Measurements from ENCODE around the gene DPCD. TPM values are rescaled to one million over a fixed set of nuclear protein-coding genes. Genes with fewer than 3 reads are reported as not detected.
A peak's percentile ranks its signal among the peaks of the same experiment; 100 is the strongest.

Gene DPCD
- 10 to 100 TPM; 23.9 to 66.1 TPM for total RNA-seq

DNA sequence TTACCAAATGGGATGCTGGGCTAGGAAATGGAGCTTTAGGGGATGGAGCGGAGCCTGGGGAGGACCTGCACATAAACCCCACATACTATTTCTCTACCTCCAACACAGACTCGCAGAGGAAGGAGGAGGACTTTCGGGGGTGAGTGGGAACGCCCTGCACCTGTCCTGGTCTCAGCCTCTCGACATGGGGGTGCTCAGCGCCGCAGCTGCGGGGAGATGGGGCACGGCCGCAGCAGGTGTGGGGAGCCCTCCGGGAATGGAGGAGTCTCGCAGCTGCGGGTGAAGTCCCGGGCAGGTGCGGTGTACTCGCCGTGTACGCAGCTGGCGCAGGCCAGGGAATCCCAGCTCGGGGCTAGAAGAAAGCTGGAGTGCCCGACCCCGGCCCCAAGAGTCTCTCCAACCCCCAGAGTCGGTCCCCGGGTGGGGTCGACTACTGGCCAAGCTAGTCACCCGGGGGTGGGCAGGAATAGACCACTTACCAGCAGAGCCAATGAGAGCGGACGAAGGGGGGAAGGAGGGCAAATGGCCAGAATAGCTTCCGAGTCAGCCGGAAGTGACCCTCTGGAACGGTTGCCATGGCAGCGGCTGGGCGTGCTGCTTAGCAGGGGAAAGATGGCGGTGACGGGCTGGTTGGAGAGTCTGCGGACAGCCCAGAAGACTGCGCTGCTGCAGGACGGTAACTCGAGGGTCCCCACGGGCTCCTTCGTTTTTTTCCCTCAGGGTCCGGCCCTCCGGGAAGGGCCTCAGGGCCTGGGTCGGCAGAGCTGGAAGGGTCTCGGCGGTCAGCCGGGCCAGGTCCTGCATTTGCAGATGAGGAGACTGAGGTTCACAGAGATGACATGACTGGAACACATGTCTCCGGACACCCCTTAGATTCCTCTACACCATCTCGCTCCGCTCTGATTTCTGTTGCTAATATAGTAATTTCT is at the start of gene DPCD, which contains the start of gene POLL:
TSS of gene DPCD (plus strand) at position 597 of the 929 bp plus-strand sequence. CDS start at position 613, 16 bp downstream.
TSS of gene POLL (minus strand) at position 533 of the 929 bp plus-strand sequence. CDS start 897 bp downstream, outside the sequence.
- Histone ChIP-seq H3K27me3 (replicated peaks; ENCODE audit: insufficient read depth) (no peaks in the 10 kb centered on the region), H3K27ac (peak within 1 kb of the TSS; percentile 32 to 33), H3K36me3 (no peaks in the 10 kb centered on the region), H3K9me3 (no peaks in the 10 kb centered on the region), H3K4me3 (peak within 1 kb of the TSS; percentile 75 to 84), H3K4me1 (replicated peaks) (peaks cover 8% of the 10 kb centered on the region)
- TF ChIP-seq POLR2AphosphoS5 (IDR thresholded peaks at IDR 0.05) (peak; percentile 90), POLR2A (IDR thresholded peaks at IDR 0.05) (no peak)
- under 1% methylated on average over 48 of the region's 50 CpGs for WGBS
- peak; percentile 94 for DNase-seq (ENCODE audit: low spot score)
- intact Hi-C loops (cut with DNase I), result no loop called here

DNA sequence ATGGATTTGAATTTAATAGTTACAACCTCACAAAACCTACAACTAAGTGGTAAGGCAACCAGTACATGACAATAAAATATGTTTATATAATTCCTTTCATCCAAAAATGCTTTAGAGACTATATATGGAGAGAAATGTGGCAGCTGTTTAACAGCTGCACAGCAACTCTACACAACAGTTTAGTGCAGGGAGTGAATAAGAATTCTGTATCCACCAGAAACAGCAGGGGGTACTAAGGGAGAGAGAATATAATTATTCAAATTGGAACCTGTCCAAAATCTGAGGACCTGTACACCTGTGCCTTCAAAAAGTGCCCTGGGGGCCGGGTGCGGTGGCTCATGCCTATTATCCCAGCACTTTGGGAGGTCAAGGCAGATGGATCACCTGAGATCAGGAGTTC is 49.7 kb upstream of the DPCD start:
- no peak for TF ChIP-seq POLR2AphosphoS5 (IDR thresholded peaks at IDR 0.05)
- no peak for TF ChIP-seq POLR2A (IDR thresholded peaks at IDR 0.05)
- TF ChIP-seq, protein P1, sequence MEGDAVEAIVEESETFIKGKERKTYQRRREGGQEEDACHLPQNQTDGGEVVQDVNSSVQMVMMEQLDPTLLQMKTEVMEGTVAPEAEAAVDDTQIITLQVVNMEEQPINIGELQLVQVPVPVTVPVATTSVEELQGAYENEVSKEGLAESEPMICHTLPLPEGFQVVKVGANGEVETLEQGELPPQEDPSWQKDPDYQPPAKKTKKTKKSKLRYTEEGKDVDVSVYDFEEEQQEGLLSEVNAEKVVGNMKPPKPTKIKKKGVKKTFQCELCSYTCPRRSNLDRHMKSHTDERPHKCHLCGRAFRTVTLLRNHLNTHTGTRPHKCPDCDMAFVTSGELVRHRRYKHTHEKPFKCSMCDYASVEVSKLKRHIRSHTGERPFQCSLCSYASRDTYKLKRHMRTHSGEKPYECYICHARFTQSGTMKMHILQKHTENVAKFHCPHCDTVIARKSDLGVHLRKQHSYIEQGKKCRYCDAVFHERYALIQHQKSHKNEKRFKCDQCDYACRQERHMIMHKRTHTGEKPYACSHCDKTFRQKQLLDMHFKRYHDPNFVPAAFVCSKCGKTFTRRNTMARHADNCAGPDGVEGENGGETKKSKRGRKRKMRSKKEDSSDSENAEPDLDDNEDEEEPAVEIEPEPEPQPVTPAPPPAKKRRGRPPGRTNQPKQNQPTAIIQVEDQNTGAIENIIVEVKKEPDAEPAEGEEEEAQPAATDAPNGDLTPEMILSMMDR (IDR thresholded peaks at IDR 0.05), result no peak
- Histone ChIP-seq H3K27ac (no peak overlapping the region), H3K27me3 (replicated peaks; ENCODE audit: insufficient read depth) (no peaks in the 10 kb centered on the region), H3K36me3 (no peaks in the 10 kb centered on the region), H3K4me3 (no peak overlapping the region), H3K4me1 (replicated peaks) (no peaks in the 10 kb centered on the region), H3K9me3 (no peaks in the 10 kb centered on the region)
- DNase-seq (ENCODE audit: low spot score), result no peak
- intact Hi-C loops (cut with DNase I), result no loop called here
- 95% methylated on average over 2 of the region's 2 CpGs for WGBS

DNA sequence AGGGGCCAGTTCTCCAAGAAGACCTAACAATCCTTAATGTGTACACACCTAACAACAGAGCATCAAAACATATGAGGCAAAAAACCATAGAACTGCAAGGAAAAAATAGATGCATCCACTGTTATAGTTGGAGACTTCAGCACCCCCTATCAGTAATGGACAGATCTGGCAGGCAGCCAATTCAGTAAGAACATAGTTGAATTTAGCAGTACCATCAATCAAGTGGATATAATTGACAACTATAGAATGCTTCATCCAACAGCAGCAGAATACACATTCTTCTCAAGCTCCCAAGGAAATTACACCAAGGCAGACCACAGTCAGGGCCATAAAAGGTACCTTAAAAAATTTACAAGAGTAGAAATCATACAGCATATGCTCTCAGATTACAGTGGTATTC is 42.2 kb upstream of the DPCD start:
- no peaks in the 10 kb centered on the region for H3K27me3 ChIP-seq (replicated peaks; ENCODE audit: insufficient read depth)

DNA sequence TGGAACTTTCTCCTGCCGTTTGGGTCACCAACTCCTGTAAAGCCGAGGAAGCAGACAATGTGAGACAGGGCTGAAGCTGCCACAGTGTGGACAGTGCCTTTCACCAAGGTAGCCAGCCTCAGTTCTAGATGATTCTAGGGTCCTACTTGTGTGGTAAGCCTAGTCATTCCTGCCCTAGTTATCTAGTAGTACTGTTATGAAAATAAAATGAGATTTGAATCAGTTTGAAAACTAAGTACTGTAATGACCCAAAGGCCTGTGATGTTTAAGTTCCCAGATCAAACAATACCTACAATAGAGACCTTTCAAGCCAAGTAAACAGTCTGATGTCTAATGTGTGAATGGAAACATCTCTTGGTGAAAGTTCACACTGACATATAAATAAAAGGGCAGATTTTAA is 37.2 kb upstream of the DPCD start:
- H3K27me3 ChIP-seq (replicated peaks; ENCODE audit: insufficient read depth), result no peaks in the 10 kb centered on the region
- no peaks in the 10 kb centered on the region for H3K9me3 ChIP-seq
- DNase-seq (ENCODE audit: low spot score), result no peak
- intact Hi-C loops (cut with DNase I), result no loop called here
- no peak overlapping the region for H3K4me3 ChIP-seq
- H3K27ac ChIP-seq, result no peak overlapping the region
- 90% methylated on average over 2 of the region's 2 CpGs for WGBS
- no peaks in the 10 kb centered on the region for H3K36me3 ChIP-seq
- TF ChIP-seq POLR2AphosphoS5 (IDR thresholded peaks at IDR 0.05), result no peak
- TF ChIP-seq, protein P1 (IDR thresholded peaks at IDR 0.05), result no peak
- TF ChIP-seq POLR2A (IDR thresholded peaks at IDR 0.05), result no peak
- no peaks in the 10 kb centered on the region for H3K4me1 ChIP-seq (replicated peaks)

More for the DNA sequence above, 42.2 kb upstream of the DPCD start:
- no peak overlapping the region for H3K4me3 ChIP-seq
- H3K27ac ChIP-seq, result no peak overlapping the region
- intact Hi-C loops (cut with DNase I), result no loop called here
- DNase-seq (ENCODE audit: low spot score), result no peak
- H3K4me1 ChIP-seq (replicated peaks), result no peaks in the 10 kb centered on the region
- no peaks in the 10 kb centered on the region for H3K9me3 ChIP-seq
- H3K36me3 ChIP-seq, result no peaks in the 10 kb centered on the region
- no peak for TF ChIP-seq POLR2AphosphoS5 (IDR thresholded peaks at IDR 0.05)
- TF ChIP-seq, protein P1 (IDR thresholded peaks at IDR 0.05), result no peak

DNA sequence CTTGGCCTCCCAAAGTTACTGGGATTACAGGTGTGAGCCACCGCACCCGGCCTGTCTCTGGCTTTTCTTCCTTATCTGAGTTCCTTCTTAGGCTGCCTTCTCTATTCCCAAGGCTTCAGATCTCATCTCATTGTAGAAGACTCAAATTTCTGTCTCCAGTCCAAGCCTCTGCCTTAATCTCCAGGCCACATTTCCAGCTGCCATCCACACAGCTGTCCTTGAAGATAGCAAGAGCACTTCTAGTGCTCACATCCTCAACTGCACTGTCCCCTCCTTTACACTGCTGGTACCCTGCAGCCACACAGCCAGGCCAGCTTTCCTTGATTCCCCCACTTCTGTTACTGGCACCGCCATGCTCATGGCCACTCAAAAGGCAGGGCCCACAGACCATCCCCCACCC is 35.7 kb upstream of the DPCD start:
- 93% methylated on average over 3 of the region's 3 CpGs for WGBS
- no peaks in the 10 kb centered on the region for H3K9me3 ChIP-seq

More for the DNA sequence above, 35.7 kb upstream of the DPCD start:
- DNase-seq (ENCODE audit: low spot score), result no peak
- Histone ChIP-seq H3K27ac (no peak overlapping the region), H3K4me1 (replicated peaks) (no peaks in the 10 kb centered on the region), H3K27me3 (replicated peaks; ENCODE audit: insufficient read depth) (no peaks in the 10 kb centered on the region), H3K36me3 (no peaks in the 10 kb centered on the region), H3K4me3 (no peak overlapping the region)
- intact Hi-C loops (cut with DNase I), result no loop called here
- TF ChIP-seq POLR2AphosphoS5 (IDR thresholded peaks at IDR 0.05), result no peak
- TF ChIP-seq, protein P1 (IDR thresholded peaks at IDR 0.05), result no peak
- TF ChIP-seq POLR2A (IDR thresholded peaks at IDR 0.05), result no peak
